ENCODE data around the gene IL1RN. TPM values are rescaled to one million over a fixed set of nuclear protein-coding genes. Genes with fewer than 3 reads are reported as not detected.

Gene IL1RN
- total and polyA plus RNA-seq, 9 donors, result 0.22 to 4.0 (median 0.60) TPM

DNA sequence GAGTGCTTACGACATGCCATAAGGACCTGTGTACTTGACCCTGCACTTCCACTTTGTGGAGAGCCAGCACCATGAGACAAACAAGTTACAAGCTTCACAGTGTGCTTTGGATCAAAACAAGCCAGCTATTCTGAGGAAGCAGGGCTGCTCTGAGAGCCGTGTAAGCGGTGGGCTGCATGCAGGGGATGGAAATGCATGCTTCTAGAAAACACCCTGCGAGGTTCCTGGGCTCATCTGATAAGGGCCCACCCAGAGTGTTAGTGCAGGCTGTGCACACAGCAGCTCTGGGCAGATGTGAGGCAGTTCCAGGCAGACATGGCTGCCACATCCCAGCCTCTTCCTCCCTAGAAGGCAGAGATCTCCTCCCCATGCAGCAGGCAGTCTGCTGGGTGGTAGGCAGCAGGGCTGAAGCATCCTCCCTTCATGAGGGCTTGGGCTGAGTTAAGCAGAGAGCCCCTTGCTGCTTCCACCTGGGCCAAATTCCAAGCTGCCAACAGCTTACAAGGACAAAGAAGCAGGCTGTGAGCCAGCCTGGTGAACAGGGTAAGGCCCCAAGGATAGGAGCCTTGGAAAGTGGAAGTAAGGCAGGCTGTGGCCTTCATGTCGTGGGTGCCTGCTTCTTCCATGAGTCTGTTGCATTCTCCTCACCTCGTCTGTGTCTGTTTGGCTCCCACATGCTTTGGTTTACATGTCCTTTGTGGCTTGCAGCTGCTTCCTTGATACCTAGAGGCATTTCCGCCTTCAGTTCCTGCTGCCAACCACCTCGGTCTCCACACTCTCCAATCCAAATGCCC is 54.1 kb downstream of the IL1RN start:
- 60% methylated on average over 6 of the region's 8 CpGs for WGBS (ENCODE audit: insufficient coverage)
- Histone ChIP-seq H3K4me1 (ENCODE audit: control insufficient read depth, insufficient read depth, low read length) (peaks cover 6% of the 10 kb centered on the region), H3K36me3 (ENCODE audit: control insufficient read depth, insufficient read depth, low read length) (no peaks in the 10 kb centered on the region), H3K27ac (ENCODE audit: low read length) (no peak overlapping the region), H3K4me3 (ENCODE audit: low read length) (no peak overlapping the region), H3K9me3 (replicated peaks; ENCODE audit: control insufficient read depth, low read depth, low read length) (no peaks in the 10 kb centered on the region), H3K27me3 (ENCODE audit: control insufficient read depth, insufficient read depth, low read length) (peaks cover 2% of the 10 kb centered on the region)
- no peak for DNase-seq

DNA sequence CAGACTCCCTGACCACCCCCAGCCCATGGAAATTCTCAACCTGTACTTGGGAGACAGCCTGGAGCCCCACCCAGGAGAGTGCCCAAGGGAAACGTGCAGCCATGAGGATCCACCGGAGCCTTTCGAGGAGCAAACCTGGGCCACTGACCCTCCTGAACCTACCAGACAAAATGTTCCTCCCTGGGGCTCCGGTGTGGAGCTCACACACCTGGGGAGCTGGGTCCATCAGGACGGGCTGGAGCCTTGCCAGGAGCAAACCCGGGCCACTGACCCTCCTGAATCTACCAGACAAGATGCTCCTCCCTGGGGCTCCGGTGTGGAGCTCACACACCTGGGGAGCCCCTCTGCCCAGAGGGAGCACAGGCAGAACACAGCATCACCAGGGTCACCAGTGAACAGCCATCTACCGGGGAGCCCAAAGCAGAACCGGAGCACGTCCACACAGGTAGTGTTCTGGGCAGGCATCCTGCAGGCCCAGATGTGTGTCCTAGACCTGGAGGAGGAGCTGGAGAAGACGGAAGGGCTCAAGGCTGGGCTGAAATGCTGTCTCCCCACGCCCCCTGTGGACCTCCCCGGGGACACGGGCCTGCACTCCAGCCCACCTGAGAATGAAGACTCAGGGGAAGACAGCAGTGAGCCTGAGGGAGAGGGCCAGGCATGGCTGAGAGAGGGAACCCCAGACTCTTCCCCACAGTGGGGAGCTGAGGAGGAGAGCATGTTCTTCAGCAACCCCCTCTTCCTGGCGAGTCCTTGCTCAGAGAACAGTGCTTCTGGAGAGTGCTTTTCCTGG is 55.3 kb downstream of the IL1RN start:
- WGBS (ENCODE audit: insufficient coverage), result 84% methylated on average over 11 of the region's 15 CpGs
- Histone ChIP-seq H3K36me3 (ENCODE audit: control insufficient read depth, insufficient read depth, low read length) (no peaks in the 10 kb centered on the region), H3K4me3 (ENCODE audit: low read length) (no peak overlapping the region), H3K9me3 (replicated peaks; ENCODE audit: control insufficient read depth, low read depth, low read length) (no peaks in the 10 kb centered on the region), H3K27me3 (ENCODE audit: control insufficient read depth, insufficient read depth, low read length) (peaks cover 2% of the 10 kb centered on the region), H3K27ac (ENCODE audit: low read length) (no peak overlapping the region), H3K4me1 (ENCODE audit: control insufficient read depth, insufficient read depth, low read length) (peaks cover 6% of the 10 kb centered on the region)
- DNase-seq, result no peak

GRCh38 chr2:113183264-113183663 is 55.9 kb downstream of the IL1RN start:
- no peak for DNase-seq
- WGBS (ENCODE audit: insufficient coverage), result 85% methylated on average over 5 of the region's 8 CpGs
- peaks cover 6% of the 10 kb centered on the region for H3K4me1 ChIP-seq (ENCODE audit: control insufficient read depth, insufficient read depth, low read length)

More at GRCh38 chr2:113183264-113183663, 55.9 kb downstream of the IL1RN start:
- H3K27ac ChIP-seq (ENCODE audit: low read length), result no peak overlapping the region
- H3K9me3 ChIP-seq (replicated peaks; ENCODE audit: control insufficient read depth, low read depth, low read length), result no peaks in the 10 kb centered on the region
- no peaks in the 10 kb centered on the region for H3K36me3 ChIP-seq (ENCODE audit: control insufficient read depth, insufficient read depth, low read length)
- peaks cover 2% of the 10 kb centered on the region for H3K27me3 ChIP-seq (ENCODE audit: control insufficient read depth, insufficient read depth, low read length)
- H3K4me3 ChIP-seq (ENCODE audit: low read length), result no peak overlapping the region

Other genes starting within 250 kb of the IL1RN start
- not detected for gene IL37, start 216.4 kb upstream of the IL1RN start, total RNA-seq
- not detected for gene IL37, start 216.4 kb upstream of the IL1RN start, polyA plus RNA-seq (ENCODE audit: insufficient read depth in 1 of 8, insufficient read length in 8 of 8, low replicate concordance in 1 of 8)
- 0.31 TPM for gene IL36G, start 149.6 kb upstream of the IL1RN start, total RNA-seq
- under 1 TPM in 6 of 8 donors, not detected in 2; 0.14 to 0.42 (median 0.28) TPM for gene IL36G, start 149.6 kb upstream of the IL1RN start, polyA plus RNA-seq (ENCODE audit: insufficient read depth in 1 of 8, insufficient read length in 8 of 8, low replicate concordance in 1 of 8)
- gene IL36A, start 122.1 kb upstream of the IL1RN start, total RNA-seq, result not detected
- not detected for gene IL36A, start 122.1 kb upstream of the IL1RN start, polyA plus RNA-seq (ENCODE audit: insufficient read depth in 1 of 8, insufficient read length in 8 of 8, low replicate concordance in 1 of 8)
- not detected for gene IL36B, start 74.7 kb upstream of the IL1RN start, total RNA-seq
- gene IL36B, start 74.7 kb upstream of the IL1RN start, polyA plus RNA-seq (ENCODE audit: insufficient read depth in 1 of 8, insufficient read length in 8 of 8, low replicate concordance in 1 of 8), result not detected
- not detected for gene IL36RN, start 68.4 kb upstream of the IL1RN start, total RNA-seq
- 1 to 10 TPM in 1 of 8 donors, under 1 TPM in 1, not detected in 6; 0.16 to 5.0 TPM for gene IL36RN, start 68.4 kb upstream of the IL1RN start, polyA plus RNA-seq (ENCODE audit: insufficient read depth in 1 of 8, insufficient read length in 8 of 8, low replicate concordance in 1 of 8)
- gene IL1F10, start 59.6 kb upstream of the IL1RN start, total RNA-seq, result not detected
- gene IL1F10, start 59.6 kb upstream of the IL1RN start, polyA plus RNA-seq (ENCODE audit: insufficient read depth in 1 of 8, insufficient read length in 8 of 8, low replicate concordance in 1 of 8), result not detected
- 1.6 TPM for gene PSD4, start 46.4 kb downstream of the IL1RN start, total RNA-seq
- 1 to 10 TPM in 7 of 8 donors, under 1 TPM in 1; 0.95 to 3.2 (median 1.9) TPM for gene PSD4, start 46.4 kb downstream of the IL1RN start, polyA plus RNA-seq (ENCODE audit: insufficient read depth in 1 of 8, insufficient read length in 8 of 8, low replicate concordance in 1 of 8)
- gene PAX8, start 151.3 kb downstream of the IL1RN start, total RNA-seq, result 0.44 TPM
- 10 to 100 TPM in 1 of 8 donors, 1 to 10 TPM in 5, under 1 TPM in 2; 0.02 to 11.3 (median 2.5) TPM for gene PAX8, start 151.3 kb downstream of the IL1RN start, polyA plus RNA-seq (ENCODE audit: insufficient read depth in 1 of 8, insufficient read length in 8 of 8, low replicate concordance in 1 of 8)